Measurements from ENCODE around the gene FIGN. TPM values are rescaled to one million over a fixed set of nuclear protein-coding genes. Genes with fewer than 3 reads are reported as not detected.

The FIGN gene
- total and polyA plus RNA-seq, 2 donors from 2014 or later = 1.1 to 8.0 TPM

DNA sequence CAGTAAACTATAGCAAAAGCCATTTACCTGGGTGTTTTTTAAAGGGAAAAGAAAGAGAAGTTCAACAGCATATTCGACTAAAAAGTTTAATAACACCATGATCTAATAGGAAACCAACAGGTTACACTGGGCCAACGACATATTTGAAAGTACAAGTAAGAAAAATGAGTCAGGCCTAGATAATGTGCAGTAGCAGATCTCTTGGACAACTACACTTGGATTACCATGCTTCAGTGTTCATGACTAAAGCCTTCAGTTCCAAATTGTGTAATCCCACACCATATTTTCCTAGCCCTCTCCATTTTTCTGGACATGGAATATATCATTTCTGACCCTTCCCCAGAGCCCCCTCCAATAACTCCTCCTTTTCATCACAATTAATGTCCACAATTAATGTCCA, 39.1 kb upstream of the FIGN start:
- TF ChIP-seq CTCF (IDR thresholded peaks at IDR 0.05; ENCODE audit: borderline replicate concordance, extremely low read depth, insufficient read depth) = no peak
- DNase-seq = no peak
- H3K4me3 ChIP-seq (ENCODE audit: low read length in 3 of 3) = no peak overlapping the region
- intact Hi-C loops (cut with DNase I) = no loop called here
- H3K27me3 ChIP-seq (ENCODE audit: control insufficient read depth, insufficient read depth, low read length) = no peaks in the 10 kb centered on the region
- H3K36me3 ChIP-seq (ENCODE audit: control insufficient read depth in 2 of 3, insufficient read depth in 3 of 3, low read length in 3 of 3) = no peaks in the 10 kb centered on the region
- no peaks in the 10 kb centered on the region for H3K4me1 ChIP-seq (ENCODE audit: control insufficient read depth in 2 of 3, insufficient read depth in 2 of 3, low read depth in 1 of 3, low read length in 3 of 3)
- H3K9ac ChIP-seq (ENCODE audit: low read length in 3 of 3) = no peak overlapping the region
- no peak overlapping the region for H3K27ac ChIP-seq (ENCODE audit: low read depth in 2 of 2, low read length in 2 of 2)
- H3K9me3 ChIP-seq (ENCODE audit: control insufficient read depth in 2 of 3, insufficient read depth in 1 of 3, low read length in 3 of 3) = no peaks in the 10 kb centered on the region
- FAIRE-seq = no peak

DNA sequence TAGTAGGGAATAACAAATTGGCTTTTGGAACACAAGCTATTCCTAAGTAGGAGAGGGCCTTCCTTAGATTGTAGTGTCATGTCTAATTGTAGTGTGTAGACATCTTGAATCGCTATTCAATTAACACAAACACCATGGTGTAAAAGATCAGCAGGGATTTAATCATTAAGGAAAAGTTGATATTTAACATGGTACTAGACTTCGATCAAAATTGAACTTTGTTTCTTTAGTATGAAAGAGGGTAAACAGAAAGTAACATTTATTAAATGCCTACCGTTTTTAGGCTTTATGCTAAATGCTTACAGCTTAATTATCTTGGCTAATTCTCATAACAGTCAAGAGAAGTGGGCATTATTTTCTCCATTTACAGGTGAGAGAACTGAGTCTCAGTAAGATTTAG, 37.5 kb upstream of the FIGN start:
- H3K27ac ChIP-seq (ENCODE audit: low read depth in 2 of 2, low read length in 2 of 2) = peak overlapping the region in 1 of 2 donors; percentile 59
- H3K4me1 ChIP-seq (ENCODE audit: control insufficient read depth in 2 of 3, insufficient read depth in 2 of 3, low read depth in 1 of 3, low read length in 3 of 3) = no peaks in the 10 kb centered on the region
- H3K9ac ChIP-seq (ENCODE audit: low read length in 3 of 3) = no peak overlapping the region
- DNase-seq (no peak), FAIRE-seq (peak; percentile 81)
- H3K9me3 ChIP-seq (ENCODE audit: control insufficient read depth in 2 of 3, insufficient read depth in 1 of 3, low read length in 3 of 3) = no peaks in the 10 kb centered on the region
- no peaks in the 10 kb centered on the region for H3K27me3 ChIP-seq (ENCODE audit: control insufficient read depth, insufficient read depth, low read length)
- intact Hi-C loops (cut with DNase I) = no loop called here
- TF ChIP-seq CTCF (IDR thresholded peaks at IDR 0.05; ENCODE audit: borderline replicate concordance, extremely low read depth, insufficient read depth) = no peak
- no peaks in the 10 kb centered on the region for H3K36me3 ChIP-seq (ENCODE audit: control insufficient read depth in 2 of 3, insufficient read depth in 3 of 3, low read length in 3 of 3)
- H3K4me3 ChIP-seq (ENCODE audit: low read length in 3 of 3) = peak overlapping the region in 2 of 3 donors; percentile 41 to 42

GRCh38 chr2:163771596-163771995, 35.8 kb upstream of the FIGN start:
- no peak for FAIRE-seq
- H3K9me3 ChIP-seq (ENCODE audit: control insufficient read depth in 2 of 3, insufficient read depth in 1 of 3, low read length in 3 of 3) = no peaks in the 10 kb centered on the region
- no peak overlapping the region for H3K27ac ChIP-seq (ENCODE audit: low read depth in 2 of 2, low read length in 2 of 2)
- H3K27me3 ChIP-seq (ENCODE audit: control insufficient read depth, insufficient read depth, low read length) = no peaks in the 10 kb centered on the region
- H3K4me1 ChIP-seq (ENCODE audit: control insufficient read depth in 2 of 3, insufficient read depth in 2 of 3, low read depth in 1 of 3, low read length in 3 of 3) = no peaks in the 10 kb centered on the region
- no peak for TF ChIP-seq CTCF (IDR thresholded peaks at IDR 0.05; ENCODE audit: borderline replicate concordance, extremely low read depth, insufficient read depth)
- H3K36me3 ChIP-seq (ENCODE audit: control insufficient read depth in 2 of 3, insufficient read depth in 3 of 3, low read length in 3 of 3) = no peaks in the 10 kb centered on the region
- intact Hi-C loops (cut with DNase I) = no loop called here
- no peak for DNase-seq
- H3K9ac ChIP-seq (ENCODE audit: low read length in 3 of 3) = no peak overlapping the region
- H3K4me3 ChIP-seq (ENCODE audit: low read length in 3 of 3) = no peak overlapping the region

All from kidney (tissue), 14 donors.